Measurements from ENCODE around the gene NECAB2.

Gene NECAB2

DNA sequence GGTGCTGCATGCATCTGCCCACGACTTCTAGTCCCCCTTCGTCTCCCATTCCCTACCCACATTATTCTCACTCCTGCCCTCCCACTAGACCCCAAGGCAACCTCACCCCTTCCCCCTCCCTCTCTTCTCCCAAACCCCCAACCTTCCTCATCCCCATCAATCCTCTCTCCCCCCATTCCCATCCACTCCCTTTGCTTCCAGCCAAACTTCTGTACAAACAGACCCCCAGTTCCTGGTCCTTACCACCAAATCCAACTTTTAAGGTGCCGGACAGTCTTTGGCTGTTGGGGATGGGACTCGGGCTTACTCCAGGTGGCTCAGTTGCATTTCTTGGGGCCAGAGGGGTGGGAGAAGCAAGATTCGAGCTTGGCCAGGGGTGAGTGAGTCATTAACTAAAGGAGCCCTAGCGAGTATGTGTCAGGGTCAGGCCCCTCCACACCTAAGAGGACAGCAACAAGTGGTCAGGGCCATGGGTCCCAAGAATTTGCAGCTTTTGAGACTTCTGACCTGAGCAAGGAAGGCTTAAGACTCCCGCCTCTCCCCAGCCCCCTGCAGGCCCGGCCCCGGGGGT is 74.3 kb downstream of the NECAB2 start, which contains the start of gene SLC38A8:
SLC38A8 (minus strand) TSS at position 488 of the 571 bp plus-strand sequence. CDS start 638 bp downstream, outside the sequence.
- no peak for DNase-seq (ENCODE audit: extremely low read depth in 1 of 2, low read depth in 1 of 2)

DNA sequence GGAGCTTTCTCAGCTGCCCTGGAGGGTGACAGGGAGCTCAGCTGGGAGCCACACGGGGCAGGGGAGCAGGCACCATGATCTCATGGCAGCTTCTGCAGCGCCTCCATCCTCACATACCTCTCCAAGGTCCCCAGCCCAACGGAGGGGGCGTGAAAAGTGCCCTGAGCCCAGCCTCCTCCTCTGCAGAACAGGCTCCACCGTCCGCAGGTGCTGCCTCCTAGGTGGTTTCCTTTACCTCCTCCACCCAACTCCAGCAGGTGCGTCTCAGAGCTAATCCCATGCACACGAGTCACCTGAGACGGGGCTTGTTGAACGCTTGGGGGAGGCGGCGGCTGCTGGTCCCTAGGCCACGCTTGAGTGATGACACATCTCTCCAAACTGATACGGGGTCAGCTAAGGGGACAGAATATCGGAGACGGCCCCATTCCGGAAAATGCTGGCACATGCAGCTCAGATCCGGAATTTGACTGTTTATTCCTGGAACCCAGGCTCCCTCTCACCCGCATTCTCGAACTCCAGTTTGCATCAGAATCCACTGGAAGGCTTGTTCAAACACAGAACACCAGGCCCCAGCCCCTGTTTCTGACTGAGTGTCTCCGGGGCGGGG is 74.9 kb downstream of the NECAB2 start:
- DNase-seq (ENCODE audit: extremely low read depth in 1 of 2, low read depth in 1 of 2): no peak

DNA sequence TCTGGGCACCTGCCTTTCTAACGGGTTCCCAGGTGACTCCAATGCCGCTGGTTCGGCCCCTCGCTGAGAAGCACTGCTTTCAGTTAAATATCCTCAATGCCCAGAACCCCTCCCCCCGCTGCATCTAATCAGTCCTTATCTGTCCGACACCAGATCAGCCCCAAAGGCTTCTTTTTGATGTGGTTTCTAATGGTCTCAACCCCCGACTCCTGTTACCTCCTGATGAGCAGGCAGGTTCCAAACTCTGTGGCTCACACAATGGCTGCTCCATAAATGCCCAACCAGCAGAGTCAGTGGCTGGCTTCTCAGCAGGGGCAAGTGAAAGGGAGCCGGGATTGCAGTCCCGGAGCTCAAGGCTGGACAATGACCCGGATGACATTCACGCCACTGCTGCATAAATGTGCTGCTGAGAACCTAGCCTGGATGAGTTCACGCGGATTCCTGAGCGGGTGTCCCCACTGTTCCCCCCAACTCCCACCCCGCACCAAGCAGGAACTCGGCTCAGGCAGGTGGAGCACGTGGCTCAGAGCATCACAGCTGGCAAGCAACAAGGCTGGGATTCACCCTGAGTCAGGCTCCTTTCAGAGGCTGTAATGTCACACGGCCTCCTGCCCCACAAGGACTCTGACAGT is 75.6 kb downstream of the NECAB2 start:
- DNase-seq (ENCODE audit: extremely low read depth in 1 of 2, low read depth in 1 of 2): no peak

DNA sequence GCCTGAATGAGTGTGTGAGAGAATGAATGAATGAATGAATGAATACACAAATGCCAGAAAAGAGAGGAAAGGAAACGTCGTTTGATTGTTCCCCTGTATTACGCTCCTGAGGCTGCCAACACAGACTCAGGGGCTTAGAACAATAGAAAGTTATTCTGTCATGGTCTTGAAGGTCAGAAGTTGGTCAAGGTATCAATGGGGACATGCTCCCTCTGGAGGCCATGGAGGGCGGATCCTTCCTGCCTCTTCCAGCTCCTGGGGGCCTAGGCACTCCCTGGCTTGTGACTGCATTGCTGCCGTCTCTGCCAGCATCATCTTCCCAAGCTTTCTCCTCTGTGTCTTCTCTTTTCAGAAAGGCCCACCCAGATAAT is 76.1 kb downstream of the NECAB2 start:
- no peak for DNase-seq (ENCODE audit: extremely low read depth in 1 of 2, low read depth in 1 of 2)

DNA sequence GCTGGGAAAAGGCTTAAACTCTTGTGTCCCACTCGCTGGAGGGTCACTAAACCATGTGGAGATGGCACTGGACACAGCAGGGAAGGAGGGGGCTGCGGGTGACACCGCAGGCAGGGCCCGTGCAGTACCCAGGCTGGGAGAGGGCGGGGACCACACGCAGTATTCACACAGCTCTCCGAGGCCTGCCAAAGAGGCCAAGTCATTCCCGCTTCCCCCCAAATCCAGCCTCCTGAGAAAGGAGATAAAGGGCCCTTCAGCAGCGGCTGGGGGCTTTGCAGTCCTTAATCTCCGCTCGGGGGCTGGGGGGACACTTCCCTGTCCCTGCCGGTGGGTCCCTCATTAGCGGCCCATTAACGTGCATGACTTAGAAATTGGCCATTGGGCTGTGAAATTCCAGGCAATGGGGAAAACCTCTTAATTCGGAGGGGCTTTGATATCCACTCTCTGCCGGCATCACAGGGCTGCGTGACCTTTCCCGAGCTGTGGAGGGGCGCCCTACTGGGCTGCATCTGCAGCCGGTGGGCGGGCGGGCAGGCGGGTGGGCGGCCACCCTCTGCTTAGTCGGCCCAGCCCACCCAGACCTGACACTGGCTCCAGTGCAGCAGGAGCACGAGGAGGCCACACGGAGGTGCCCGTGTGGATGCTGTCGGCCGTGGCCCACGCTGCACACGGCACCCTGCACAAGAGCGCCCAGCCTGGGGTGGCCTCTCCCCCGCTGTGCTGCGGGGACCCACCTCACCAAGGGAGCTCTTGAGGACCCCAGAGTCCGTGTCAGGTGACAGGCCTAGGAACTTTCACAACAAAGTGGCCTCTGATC is 77.2 kb downstream of the NECAB2 start:
- no peak for DNase-seq (ENCODE audit: extremely low read depth in 1 of 2, low read depth in 1 of 2)

DNA sequence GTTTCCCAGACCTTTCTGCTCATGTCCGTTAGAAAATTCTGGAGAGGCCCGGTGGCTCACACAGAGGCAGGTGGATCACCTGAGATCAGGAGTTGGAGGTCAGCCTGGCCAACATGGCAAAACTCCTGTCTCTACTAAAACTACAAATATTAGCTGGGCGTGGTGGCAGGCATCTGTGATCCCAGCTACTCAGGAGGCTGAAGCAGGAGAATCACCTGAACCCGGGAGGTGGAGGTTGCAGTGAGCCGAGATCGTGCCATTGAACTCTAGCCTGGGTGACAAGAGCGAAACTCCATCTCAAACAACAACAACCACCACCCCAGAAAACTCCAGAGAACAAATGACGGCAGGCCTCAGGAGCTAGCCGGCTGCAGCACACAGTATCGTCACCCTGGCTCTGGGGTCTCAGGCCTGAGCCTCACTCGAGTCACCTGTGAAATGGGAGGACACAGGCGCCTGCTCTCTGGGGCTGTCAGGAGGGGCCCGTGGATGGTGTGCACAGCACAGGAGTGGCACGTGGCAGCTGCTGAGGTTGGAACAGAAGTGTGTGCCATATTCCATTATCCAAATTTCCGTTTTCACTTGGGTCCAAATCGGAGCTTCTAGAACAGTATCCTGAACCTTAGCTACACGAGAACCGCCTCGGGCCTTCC is 77.9 kb downstream of the NECAB2 start:
- DNase-seq (ENCODE audit: extremely low read depth in 1 of 2, low read depth in 1 of 2): no peak

DNA sequence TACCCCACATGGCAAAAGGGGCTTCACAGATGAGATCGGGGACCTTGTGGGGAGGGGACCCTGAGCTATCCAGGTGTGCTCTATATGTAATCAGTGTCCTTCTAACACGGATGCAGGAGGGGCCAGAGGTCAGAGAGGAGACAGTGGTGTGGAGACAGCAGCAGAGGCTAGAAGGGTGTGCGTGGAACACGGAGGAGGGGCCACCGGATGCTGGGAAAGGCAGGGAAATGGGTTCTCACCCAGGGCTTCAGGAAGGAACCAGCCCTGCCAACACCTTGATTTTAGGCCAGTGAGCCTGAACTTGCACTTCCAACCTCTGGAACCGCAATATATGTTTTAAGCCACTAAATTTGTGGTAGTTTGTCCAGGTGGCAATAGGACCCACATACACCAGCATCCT is 79.2 kb downstream of the NECAB2 start:
- no peak for DNase-seq (ENCODE audit: extremely low read depth in 1 of 2, low read depth in 1 of 2)

DNA sequence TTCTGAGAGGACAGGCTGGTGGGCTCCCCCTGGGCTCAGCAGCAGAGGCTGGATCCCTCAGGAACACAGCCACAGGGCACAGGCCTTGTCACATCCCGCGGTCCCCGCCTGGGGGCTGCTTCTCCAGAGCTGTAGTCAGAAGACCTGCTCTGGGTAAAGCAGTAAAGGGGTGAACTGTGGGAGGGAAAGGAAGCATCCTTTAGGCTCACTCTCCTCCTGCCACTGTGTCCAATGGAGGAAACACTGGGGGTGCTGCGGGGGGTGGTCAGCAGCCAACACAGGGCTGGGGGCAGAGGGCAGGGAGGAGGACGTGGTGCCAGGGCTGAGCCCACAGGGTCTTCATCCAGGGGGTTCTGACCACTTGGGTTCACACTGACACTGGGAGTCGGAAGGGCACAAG is 79.6 kb downstream of the NECAB2 start:
- DNase-seq (ENCODE audit: extremely low read depth in 1 of 2, low read depth in 1 of 2): no peak

DNA sequence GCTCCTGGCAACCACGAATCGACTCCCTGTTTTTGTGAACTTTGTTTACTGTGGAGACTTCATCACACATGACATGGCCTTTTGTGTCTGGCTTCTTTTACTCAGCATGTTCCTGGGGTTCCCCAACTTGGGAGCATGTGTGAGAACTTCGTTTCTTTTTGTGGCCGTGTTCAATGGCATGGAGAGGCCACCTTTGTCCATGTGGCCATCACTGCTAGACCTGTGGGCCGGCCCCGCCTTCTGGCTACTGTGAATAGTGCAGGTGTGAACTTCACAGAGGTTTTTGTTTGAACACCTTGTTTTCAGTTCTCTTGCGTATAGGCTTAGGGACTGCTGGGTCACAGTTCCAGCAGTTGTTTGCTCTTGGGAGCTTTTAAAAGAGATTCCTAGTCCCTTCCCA is 80.2 kb downstream of the NECAB2 start:
- no peak for DNase-seq (ENCODE audit: extremely low read depth in 1 of 2, low read depth in 1 of 2)

DNA sequence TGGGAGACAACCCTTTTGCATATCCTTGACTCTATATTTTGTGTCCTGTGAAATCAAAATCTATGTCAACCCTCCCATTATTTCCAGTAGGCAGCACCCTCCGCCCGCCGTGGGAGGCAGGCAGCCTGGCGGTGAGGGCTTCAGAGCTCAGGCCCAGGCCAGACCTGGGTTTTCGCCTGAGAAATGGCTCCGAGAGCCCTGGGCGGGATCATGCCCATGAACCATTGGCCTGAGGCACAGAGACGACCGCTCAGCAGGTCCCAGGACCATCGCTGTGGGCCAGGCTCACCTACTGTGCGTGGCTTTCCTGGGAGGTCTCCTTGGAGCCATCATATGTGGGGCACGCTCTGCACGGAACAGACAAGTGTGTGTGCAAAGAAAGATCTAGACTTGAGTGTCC is 80.8 kb downstream of the NECAB2 start:
- DNase-seq (ENCODE audit: extremely low read depth in 1 of 2, low read depth in 1 of 2): no peak

DNA sequence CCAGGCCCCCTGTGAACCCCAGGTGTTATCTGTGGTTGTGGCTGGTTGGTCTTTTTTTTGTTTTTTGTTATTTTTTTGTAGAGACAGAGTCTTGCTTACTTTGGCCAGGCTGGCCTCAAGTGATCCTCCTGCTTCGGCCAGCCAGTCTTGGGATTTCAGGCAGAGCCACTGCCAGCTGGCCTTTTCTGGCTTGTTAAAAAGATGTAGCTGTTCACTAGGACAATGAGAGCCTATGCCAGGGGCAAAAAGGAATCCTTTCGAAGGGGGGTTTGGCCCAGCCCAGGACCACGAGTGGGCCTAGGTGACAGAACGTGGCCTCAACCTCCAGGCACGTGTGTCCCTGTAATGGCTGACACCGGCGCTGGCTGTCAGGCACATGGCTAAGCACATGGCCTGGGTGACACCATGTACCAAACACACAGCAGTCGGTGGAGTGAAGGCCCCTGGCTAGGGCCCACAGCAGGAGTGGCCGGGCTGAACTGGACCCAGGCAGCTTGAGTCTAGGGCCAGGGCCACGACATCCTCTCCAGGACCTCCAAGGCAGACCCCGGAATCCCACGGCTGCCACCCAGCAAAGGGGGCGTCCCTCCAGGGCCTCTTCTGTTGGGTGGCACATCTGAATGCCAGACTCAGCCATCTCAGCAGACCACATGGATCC is 81.5 kb downstream of the NECAB2 start:
- no peak for DNase-seq (ENCODE audit: extremely low read depth in 1 of 2, low read depth in 1 of 2)

DNA sequence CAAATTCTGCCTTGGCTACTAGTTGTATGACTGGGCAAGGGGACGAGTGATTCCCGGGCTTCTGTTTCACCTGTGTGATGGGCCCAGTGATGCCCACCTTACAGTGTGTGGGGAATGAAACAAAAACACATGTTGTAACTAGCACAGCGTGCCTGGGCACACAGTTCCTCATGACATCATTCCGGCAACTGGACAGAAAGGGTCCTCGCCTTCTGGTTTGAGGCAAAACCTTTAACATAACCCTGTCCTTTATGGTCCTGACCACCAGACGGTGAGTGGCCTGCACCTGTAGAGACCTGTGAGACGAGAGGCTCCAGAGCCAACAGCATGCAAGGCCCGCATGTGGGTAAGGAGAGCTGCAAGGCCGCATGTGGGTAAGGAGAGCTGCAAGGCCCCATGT is 82.3 kb downstream of the NECAB2 start:
- DNase-seq (ENCODE audit: extremely low read depth in 1 of 2, low read depth in 1 of 2): no peak

DNA sequence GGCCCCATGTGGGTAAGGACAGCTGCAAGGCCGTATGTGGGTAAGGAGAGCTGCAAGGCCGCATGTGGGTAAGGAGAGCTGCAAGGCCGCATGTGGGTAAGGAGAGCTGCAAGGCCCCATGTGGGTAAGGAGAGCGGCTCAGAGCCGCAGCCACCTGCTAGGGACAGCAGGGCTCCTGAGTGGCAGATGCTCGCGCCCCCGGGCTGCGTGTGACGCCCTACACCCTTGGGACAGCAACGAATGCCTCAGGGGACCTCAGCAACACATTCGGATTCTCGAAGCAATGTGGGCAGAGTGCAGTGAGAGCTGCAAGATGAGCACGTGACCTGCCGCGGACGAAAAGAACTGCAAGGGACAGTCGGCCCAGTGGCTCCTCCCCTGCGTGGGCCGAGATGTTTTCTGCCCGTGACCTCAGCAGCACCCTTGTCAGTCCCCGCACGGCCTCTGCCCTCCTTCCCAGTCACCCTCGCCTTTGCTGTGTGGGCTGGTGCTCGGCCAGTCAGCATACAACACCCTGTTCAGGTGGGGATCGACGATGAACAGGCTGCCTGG is 84.1 kb downstream of the NECAB2 start:
- DNase-seq (ENCODE audit: extremely low read depth in 1 of 2, low read depth in 1 of 2): no peak
